ENCODE measurements around the gene GPSM1.

GPSM1 gene, protein sequence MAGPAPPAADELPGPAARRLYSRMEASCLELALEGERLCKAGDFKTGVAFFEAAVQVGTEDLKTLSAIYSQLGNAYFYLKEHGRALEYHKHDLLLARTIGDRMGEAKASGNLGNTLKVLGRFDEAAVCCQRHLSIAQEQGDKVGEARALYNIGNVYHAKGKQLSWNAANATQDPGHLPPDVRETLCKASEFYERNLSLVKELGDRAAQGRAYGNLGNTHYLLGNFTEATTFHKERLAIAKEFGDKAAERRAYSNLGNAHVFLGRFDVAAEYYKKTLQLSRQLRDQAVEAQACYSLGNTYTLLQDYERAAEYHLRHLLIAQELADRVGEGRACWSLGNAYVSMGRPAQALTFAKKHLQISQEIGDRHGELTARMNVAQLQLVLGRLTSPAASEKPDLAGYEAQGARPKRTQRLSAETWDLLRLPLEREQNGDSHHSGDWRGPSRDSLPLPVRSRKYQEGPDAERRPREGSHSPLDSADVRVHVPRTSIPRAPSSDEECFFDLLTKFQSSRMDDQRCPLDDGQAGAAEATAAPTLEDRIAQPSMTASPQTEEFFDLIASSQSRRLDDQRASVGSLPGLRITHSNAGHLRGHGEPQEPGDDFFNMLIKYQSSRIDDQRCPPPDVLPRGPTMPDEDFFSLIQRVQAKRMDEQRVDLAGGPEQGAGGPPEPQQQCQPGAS

DNA sequence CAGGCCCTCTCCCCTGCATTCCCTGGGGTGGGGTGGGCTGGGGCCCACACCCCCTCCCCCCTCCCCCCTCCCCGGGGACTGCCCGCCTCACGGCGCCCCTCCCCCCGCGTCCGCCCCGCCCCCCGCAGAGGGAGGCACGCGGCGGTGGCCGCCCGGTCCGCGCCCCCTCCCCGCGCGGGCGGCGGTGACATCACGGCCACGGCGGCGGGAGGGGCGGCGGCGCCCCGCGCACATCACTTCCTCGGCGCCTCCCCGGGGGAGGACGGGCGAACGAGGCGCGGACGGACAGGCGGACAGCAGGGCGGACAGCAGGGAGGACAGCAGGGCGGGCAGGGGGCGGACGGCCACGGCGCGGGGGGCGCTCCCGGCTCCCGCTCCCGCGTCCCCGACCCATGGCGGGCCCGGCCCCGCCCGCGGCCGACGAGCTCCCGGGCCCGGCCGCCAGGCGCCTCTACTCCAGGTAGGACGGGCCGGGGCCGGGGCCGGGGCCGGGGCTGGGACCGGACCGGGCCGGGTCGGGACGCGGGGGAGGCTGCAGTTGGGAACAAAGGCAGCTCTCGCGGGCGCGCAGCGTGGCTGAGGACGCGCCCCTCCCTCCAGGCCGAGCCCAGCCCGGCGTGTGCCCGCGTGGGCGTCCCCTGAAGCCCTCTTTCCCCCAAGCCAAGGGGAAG is at the start of gene GPSM1:
TSS of gene GPSM1 (plus strand) at position 236 of the 671 bp plus-strand sequence. CDS start at position 393, 157 bp downstream.
- Histone ChIP-seq H3K9me3 (ENCODE audit: severe bottlenecking) (no peaks in the 10 kb centered on the region), H3K4me3 (ENCODE audit: low read depth, low read length) (peak within 1 kb of the TSS; percentile 72), H3K27ac (peak within 1 kb of the TSS; percentile 87), H3K27me3 (ENCODE audit: insufficient read depth, low read depth, severe bottlenecking) (no peaks in the 10 kb centered on the region), H3K36me3 (peaks cover 23% of the 10 kb centered on the region)
- DNase-seq = peak; percentile 61
- no peak for TF ChIP-seq CTCF (IDR thresholded peaks at IDR 0.05; ENCODE audit: low read depth, low read length)

DNA sequence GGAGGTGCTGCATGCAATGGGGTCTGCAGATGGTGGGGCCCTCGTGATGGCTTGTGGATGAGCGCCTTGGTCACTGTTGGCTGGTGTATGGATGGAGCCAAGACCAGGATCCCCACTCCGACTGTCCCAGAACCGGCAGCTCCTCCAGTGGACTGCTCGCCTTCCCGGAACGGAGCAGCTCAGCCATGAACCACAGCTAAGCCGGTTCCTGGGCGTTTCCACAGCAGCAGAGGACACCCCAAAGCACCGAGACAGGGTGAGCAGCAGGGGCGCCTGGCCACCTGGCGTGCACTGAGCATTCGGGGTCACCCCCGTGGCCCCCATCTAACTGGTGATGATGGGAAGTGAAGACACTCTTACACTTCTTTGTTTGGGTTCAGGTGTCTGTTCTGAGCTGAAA is 49.6 kb upstream of the GPSM1 start:
- no peaks in the 10 kb centered on the region for H3K27me3 ChIP-seq (ENCODE audit: insufficient read depth, low read depth, severe bottlenecking)
- no peak overlapping the region for H3K4me3 ChIP-seq (ENCODE audit: low read depth, low read length)
- no peaks in the 10 kb centered on the region for H3K9me3 ChIP-seq (ENCODE audit: severe bottlenecking)
- H3K27ac ChIP-seq = no peak overlapping the region
- DNase-seq = no peak
- no peak for TF ChIP-seq CTCF (IDR thresholded peaks at IDR 0.05; ENCODE audit: low read depth, low read length)
- H3K36me3 ChIP-seq = no peaks in the 10 kb centered on the region

DNA sequence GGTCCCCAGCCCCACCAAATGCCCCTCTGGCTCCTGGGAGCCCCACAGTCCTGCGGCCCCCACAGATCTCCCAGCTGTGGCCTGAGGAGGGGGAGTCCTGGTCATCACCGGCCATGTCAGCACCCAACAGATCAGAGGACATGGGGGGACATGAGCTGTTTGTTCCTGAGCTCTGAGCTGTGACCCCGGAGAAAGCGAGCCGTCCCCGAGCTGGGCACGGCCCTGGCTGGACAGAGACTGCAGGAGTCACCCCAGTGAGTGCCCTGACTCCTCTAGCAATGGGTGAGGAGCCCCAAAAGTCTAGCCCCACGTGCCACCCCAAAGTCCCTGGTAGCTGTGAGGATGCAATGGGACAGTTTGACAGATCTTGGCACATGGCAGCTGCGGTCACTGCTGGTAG is 49.1 kb upstream of the GPSM1 start:
- no peak overlapping the region for H3K4me3 ChIP-seq (ENCODE audit: low read depth, low read length)
- no peaks in the 10 kb centered on the region for H3K9me3 ChIP-seq (ENCODE audit: severe bottlenecking)
- no peak for DNase-seq
- no peak overlapping the region for H3K27ac ChIP-seq
- no peaks in the 10 kb centered on the region for H3K27me3 ChIP-seq (ENCODE audit: insufficient read depth, low read depth, severe bottlenecking)
- H3K36me3 ChIP-seq = no peaks in the 10 kb centered on the region
- TF ChIP-seq CTCF (IDR thresholded peaks at IDR 0.05; ENCODE audit: low read depth, low read length) = no peak

GRCh38 chr9:136278894-136279293 is 48.4 kb upstream of the GPSM1 start:
- no peaks in the 10 kb centered on the region for H3K36me3 ChIP-seq
- no peaks in the 10 kb centered on the region for H3K27me3 ChIP-seq (ENCODE audit: insufficient read depth, low read depth, severe bottlenecking)
- H3K27ac ChIP-seq = no peak overlapping the region
- no peak for DNase-seq
- no peaks in the 10 kb centered on the region for H3K9me3 ChIP-seq (ENCODE audit: severe bottlenecking)
- no peak overlapping the region for H3K4me3 ChIP-seq (ENCODE audit: low read depth, low read length)
- TF ChIP-seq CTCF (IDR thresholded peaks at IDR 0.05; ENCODE audit: low read depth, low read length) = no peak

GRCh38 chr9:136279471-136279870 is 47.9 kb upstream of the GPSM1 start:
- Histone ChIP-seq H3K36me3 (no peaks in the 10 kb centered on the region), H3K27me3 (ENCODE audit: insufficient read depth, low read depth, severe bottlenecking) (no peaks in the 10 kb centered on the region), H3K4me3 (ENCODE audit: low read depth, low read length) (no peak overlapping the region), H3K27ac (no peak overlapping the region), H3K9me3 (ENCODE audit: severe bottlenecking) (no peaks in the 10 kb centered on the region)
- no peak for DNase-seq
- no peak for TF ChIP-seq CTCF (IDR thresholded peaks at IDR 0.05; ENCODE audit: low read depth, low read length)

Data from WERI-Rb-1 (cell line).